Activated CD8-positive, alpha-beta memory T cell treated with anti-CD3 and anti-CD28 coated beads, Interleukin-2, amount 10 ng/mL, durations not matched to agents 7 days and 5 days (primary cell): ENCODE measurements around the gene CRHR1. TPM values are rescaled to one million over a fixed set of nuclear protein-coding genes. Genes with fewer than 3 reads are reported as not detected.

Experiments used
- ATAC-seq: fragments of 150-1000 bp; cut with Tn5 transposase; one replicate; pipeline ENCODE4 v1.10.0; 2021; ENCODE audit warnings: moderate library complexity
- CTCF ChIA-PET: fragments of 350-600 bp; sonication (Branson Sonifier 250); formaldehyde crosslinking; loops from one replicate; lab custom pipeline; 2021; ENCODE audit warnings: antibody characterized with exemption; lab: Charles Lee
- DNase-seq: peaks from one replicate; pipeline ENCODE4 v3.0.0-alpha.2; 2020
- H3K27ac Mint-ChIP-seq: one replicate; pipeline ENCODE4 v1.8.0; 2021; ENCODE audit warnings: mild to moderate bottlenecking, mixed read lengths
- H3K27me3 Mint-ChIP-seq: one replicate; pipeline ENCODE4 v1.8.0; 2021; ENCODE audit warnings: mixed read lengths
- H3K36me3 Mint-ChIP-seq: one replicate; pipeline ENCODE4 v1.8.0; 2021; ENCODE audit warnings: mild to moderate bottlenecking, mixed read lengths
- H3K4me1 Mint-ChIP-seq: one replicate; pipeline ENCODE4 v1.8.0; 2021; ENCODE audit warnings: mixed read lengths
- H3K4me3 Mint-ChIP-seq: one replicate; pipeline ENCODE4 v1.8.0; 2021; ENCODE audit warnings: mild to moderate bottlenecking, moderate library complexity, mixed read lengths
- H3K9me3 Mint-ChIP-seq: one replicate; pipeline ENCODE4 v1.8.0; 2022; ENCODE audit warnings: low read depth, mixed read lengths
- total RNA-seq, 2 experiments: library from RNA; stranded (reverse); gene quantifications; one replicate each; pipeline ENCODE4 v1.2.3, GENCODE V29; 2021

CRHR1 gene
- total RNA-seq, 2 experiments from 2014 or later: not detected

DNA sequence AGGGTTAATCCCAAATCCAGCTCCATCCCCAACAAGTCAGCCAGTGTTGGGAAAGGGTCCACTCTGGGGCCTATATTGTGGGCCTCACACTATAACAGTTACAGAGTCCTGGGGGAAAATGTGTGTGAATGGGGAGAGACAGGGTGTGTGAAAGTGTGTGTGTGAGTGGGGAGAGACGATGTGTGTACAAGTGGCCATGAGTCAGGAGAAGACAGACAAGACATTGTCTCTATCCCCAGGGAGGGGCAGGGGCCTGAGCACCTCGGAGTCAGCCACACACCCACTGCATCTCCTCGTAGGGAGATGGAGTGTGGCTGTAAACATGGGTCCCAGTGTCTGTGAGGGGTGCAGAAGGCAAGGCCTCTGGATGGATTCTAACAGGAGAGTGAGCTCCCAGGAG lies 2.9 kb downstream of the CRHR1 start:
- Mint-ChIP-seq H3K27ac (no peak overlapping the region), H3K9me3 (no peaks in the 10 kb centered on the region), H3K36me3 (no peaks in the 10 kb centered on the region), H3K4me1 (peaks cover 3% of the 10 kb centered on the region), H3K4me3 (no peak overlapping the region), H3K27me3 (peaks cover 80% of the 10 kb centered on the region)
- DNase-seq (no peak), ATAC-seq (no peak)
- CTCF ChIA-PET: no interaction called here

DNA sequence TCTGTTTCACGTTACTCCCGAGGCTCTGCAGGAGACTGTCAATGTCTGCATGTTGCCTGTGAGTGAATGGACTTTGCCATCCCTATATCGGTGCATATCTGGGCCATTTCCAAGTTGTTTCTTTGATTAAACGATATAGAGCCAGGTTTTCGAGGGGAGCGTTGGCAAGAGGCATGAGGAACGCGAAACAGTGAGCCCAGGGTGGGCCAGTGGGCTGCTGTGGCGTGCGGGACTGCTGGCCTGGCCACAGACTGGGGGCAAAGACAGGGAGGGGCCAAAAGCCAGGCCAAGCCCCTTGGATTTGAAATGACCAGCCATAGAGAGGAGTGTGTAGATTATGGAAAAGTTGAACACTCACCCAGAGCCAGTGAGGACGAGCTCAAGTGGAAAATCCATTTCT lies 3.5 kb downstream of the CRHR1 start:
- ATAC-seq: no peak
- no peaks in the 10 kb centered on the region for H3K9me3 Mint-ChIP-seq
- H3K4me3 Mint-ChIP-seq: no peak overlapping the region
- H3K27ac Mint-ChIP-seq: no peak overlapping the region
- peaks cover 3% of the 10 kb centered on the region for H3K4me1 Mint-ChIP-seq
- no peaks in the 10 kb centered on the region for H3K36me3 Mint-ChIP-seq
- CTCF ChIA-PET: interaction anchor here (0.6 kb wide), 1 partner anchor 44 kb away, joined by 3 read pairs; no protein-coding TSS in a partner anchor
- DNase-seq: no peak
- H3K27me3 Mint-ChIP-seq: peaks cover 80% of the 10 kb centered on the region

DNA sequence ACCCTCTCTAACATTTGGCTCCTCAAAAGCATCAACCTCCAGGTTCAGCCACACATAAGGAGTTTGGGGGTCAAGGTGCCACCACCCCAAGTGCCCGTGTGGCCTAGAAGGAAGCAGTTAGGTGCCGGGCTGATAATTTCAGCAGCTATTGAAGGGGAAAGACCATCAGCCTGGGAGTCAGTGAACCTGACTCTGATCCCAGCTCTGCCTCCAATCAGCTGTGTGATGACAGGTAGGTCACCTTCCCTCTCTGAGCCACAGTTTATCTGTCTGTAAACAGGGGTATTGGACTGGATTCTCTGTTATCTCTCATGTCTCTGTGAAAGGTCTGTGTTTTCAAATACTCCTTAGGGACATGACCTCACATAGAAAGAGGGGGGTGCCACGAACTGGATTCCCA lies 3.9 kb downstream of the CRHR1 start:
- Mint-ChIP-seq H3K27ac (no peak overlapping the region), H3K27me3 (peaks cover 78% of the 10 kb centered on the region), H3K4me1 (peaks cover 3% of the 10 kb centered on the region), H3K36me3 (no peaks in the 10 kb centered on the region), H3K9me3 (no peaks in the 10 kb centered on the region), H3K4me3 (no peak overlapping the region)
- CTCF ChIA-PET: interaction anchor here (0.6 kb wide), 2 partner anchors 43 to 114 kb away, joined by 3 read pairs; no protein-coding TSS in a partner anchor
- no peak for DNase-seq
- no peak for ATAC-seq

DNA sequence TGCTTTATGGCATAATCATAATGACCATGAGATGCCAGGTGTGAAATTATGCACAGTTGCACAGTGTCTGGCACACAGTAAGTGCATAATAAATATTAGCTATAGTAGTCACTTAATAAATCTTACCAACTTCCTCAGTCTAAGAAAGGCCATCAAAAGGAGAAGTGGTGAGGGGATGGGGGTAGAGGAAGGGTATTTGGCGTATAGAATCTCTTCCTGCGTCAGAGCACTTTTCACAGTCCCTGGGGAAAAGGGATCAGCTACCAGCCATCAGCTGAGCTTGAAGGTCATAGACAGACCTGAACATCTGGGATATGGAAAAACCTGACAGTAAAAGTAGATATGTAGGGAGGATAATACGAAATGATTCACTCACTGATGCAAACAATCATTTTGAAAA lies 5.8 kb downstream of the CRHR1 start:
- Mint-ChIP-seq H3K9me3 (no peaks in the 10 kb centered on the region), H3K27me3 (peaks cover 71% of the 10 kb centered on the region), H3K27ac (no peak overlapping the region), H3K4me1 (no peaks in the 10 kb centered on the region), H3K36me3 (no peaks in the 10 kb centered on the region), H3K4me3 (no peak overlapping the region)
- ATAC-seq (no peak), DNase-seq (no peak)
- CTCF ChIA-PET: no interaction called here

DNA sequence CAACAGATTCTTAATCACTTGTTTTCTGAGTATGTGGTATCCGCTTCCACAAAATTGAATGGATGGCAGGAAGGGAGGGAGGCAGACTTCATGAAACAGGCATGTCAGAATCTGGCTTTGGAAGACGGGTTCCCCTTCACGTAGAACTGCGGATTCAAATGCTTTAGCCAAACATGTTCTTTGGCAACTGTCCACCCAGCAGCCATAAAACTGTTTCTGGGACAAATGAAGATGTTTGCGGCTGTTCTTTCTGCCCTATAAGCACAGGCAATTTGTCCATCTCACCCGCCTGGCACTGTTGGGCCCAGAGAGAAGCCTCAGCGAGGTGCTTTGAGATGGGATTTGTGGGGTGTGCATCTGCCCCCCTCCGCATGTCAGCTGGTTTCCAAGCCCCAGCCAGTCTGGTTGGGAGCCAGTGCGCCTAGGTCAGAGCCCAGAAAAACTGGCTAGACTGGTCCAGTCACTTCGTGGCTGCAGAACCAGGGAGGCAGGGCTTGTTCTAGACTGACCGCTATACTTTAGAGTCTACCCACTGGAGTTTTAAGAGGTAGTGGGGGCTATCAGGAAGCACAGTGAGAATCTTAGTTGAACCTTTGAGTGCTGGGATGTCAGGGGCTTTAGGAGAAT lies 6.3 kb downstream of the CRHR1 start:
- H3K27me3 Mint-ChIP-seq: peaks cover 67% of the 10 kb centered on the region
- no peaks in the 10 kb centered on the region for H3K9me3 Mint-ChIP-seq
- no peaks in the 10 kb centered on the region for H3K36me3 Mint-ChIP-seq
- no peaks in the 10 kb centered on the region for H3K4me1 Mint-ChIP-seq
- DNase-seq (no peak), ATAC-seq (no peak)
- no peak overlapping the region for H3K27ac Mint-ChIP-seq
- H3K4me3 Mint-ChIP-seq: no peak overlapping the region
- CTCF ChIA-PET: no interaction called here

DNA sequence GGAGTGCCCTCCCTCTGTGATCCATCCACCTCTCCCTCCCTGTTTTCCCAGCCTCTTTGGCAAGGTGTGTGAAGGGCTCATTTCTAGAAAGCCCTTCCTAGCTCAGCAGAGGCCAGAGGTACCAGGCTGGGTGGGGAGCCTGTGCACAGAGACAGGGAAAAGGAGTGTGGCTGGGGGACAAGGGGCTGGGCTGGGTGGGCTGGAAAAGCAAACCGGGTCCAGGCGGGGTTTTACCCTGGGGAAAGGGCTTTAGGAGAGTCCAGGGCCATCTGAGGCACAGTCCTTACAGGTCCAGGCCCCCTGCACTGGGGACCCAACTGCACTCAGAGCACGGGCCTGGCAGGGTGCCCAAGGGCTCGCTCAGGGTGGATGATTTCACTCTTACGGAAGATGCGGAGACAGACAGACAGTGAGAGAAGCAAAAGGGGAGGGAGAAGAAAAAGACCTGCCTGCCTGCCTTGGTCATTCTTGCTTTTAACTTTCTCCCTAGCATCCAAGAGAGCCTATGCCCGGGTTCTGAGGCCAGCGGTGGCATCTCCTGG lies 7.0 kb downstream of the CRHR1 start:
- Mint-ChIP-seq H3K36me3 (no peaks in the 10 kb centered on the region), H3K4me1 (no peaks in the 10 kb centered on the region), H3K27me3 (peaks cover 60% of the 10 kb centered on the region), H3K4me3 (no peak overlapping the region), H3K27ac (no peak overlapping the region), H3K9me3 (no peaks in the 10 kb centered on the region)
- no peak for DNase-seq
- ATAC-seq: no peak
- CTCF ChIA-PET: no interaction called here

DNA sequence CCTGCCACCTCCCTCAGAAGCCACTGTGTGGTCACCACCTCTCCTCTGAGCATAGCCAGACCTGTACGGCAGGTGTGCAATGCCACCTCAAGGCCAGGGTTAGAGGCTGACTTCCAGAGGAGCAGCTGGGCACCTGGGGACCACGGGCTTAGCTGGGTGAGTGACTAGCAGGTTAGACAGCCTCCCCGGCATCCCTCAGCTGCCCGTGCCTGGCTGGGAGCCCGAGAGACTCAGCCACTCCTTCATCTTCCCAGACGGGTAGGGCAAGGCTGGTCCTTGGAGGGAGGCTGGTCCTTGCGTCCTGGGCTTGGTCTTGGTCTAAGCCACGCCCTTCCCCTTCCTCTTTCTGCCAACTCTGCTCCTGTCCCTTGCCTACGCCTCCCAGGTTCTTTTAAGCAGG lies 7.8 kb downstream of the CRHR1 start:
- peaks cover 58% of the 10 kb centered on the region for H3K27me3 Mint-ChIP-seq
- no peak for DNase-seq
- H3K27ac Mint-ChIP-seq: no peak overlapping the region
- no peak for ATAC-seq
- no peaks in the 10 kb centered on the region for H3K36me3 Mint-ChIP-seq
- no peaks in the 10 kb centered on the region for H3K9me3 Mint-ChIP-seq
- H3K4me3 Mint-ChIP-seq: no peak overlapping the region
- CTCF ChIA-PET: interaction anchor here (1.1 kb wide), 1 partner anchor 9 kb away, joined by 3 read pairs; no protein-coding TSS in a partner anchor
- H3K4me1 Mint-ChIP-seq: no peaks in the 10 kb centered on the region

DNA sequence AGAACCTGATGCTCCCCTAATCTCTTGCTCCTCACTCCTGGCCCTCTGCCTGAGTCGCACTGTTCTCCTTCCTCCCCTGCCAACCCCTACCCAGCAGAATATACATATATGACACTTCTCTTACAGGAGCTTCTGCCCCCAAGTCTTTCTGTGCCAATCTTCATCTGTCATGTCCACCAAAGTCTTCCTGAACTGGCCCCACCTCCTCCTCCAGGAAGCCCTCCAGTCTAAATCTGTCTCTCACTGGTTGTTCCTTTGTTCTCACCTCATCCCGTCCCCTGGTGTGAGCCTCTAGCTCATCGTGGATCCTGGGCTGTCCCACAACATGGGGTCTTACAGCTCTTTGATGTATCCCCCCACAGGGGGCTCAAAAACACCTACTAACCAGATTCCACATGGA lies 8.3 kb downstream of the CRHR1 start:
- Mint-ChIP-seq H3K27ac (no peak overlapping the region), H3K9me3 (no peaks in the 10 kb centered on the region), H3K36me3 (no peaks in the 10 kb centered on the region), H3K4me3 (no peak overlapping the region), H3K27me3 (peaks cover 54% of the 10 kb centered on the region), H3K4me1 (no peaks in the 10 kb centered on the region)
- CTCF ChIA-PET: interaction anchor here (1.1 kb wide), 1 partner anchor 9 kb away, joined by 3 read pairs; no protein-coding TSS in a partner anchor
- no peak for ATAC-seq
- no peak for DNase-seq

DNA sequence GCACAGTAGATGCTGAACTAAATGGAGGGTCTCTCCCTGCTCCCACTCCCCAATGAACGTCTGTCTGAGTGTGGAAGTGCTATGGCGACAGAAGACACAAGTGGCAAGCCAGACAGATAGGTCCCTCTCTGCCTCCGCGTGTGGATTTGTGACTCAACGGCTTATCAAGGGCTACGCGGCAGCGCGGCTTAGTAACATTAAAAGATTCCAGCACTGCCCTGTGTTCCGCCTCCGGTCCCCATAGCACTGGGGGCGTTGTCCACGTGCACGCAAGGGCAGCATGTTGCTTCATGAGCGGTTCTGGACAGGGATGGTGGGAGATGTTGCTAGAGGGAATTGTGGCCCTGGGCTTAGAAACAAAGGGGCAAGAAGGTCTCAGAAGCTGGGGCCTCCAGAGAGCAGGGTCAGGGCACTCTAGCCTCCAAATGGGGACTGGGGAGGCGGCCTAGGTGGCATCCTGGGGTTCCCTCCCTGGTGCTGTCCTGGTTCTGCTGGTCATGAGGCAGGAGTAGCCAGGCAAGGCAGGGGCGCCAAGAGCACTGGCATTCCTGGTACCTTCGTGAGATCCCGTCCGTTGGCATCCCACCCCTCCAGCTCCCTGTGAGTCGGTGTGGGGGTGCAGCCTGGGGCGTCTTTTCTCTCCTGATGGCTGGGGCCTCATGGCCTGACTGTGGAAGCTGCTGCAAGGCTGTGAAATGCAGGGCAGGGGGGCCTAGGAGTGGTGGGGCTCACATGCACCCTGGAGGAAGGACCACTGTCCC lies 9.1 kb downstream of the CRHR1 start:
- Mint-ChIP-seq H3K4me1 (no peaks in the 10 kb centered on the region), H3K36me3 (no peaks in the 10 kb centered on the region), H3K9me3 (no peaks in the 10 kb centered on the region), H3K27ac (no peak overlapping the region), H3K4me3 (no peak overlapping the region), H3K27me3 (peaks cover 50% of the 10 kb centered on the region)
- ATAC-seq (no peak), DNase-seq (no peak)
- CTCF ChIA-PET: interaction anchor here (1.1 kb wide), 1 partner anchor 10 kb away, joined by 3 read pairs; no protein-coding TSS in a partner anchor

DNA sequence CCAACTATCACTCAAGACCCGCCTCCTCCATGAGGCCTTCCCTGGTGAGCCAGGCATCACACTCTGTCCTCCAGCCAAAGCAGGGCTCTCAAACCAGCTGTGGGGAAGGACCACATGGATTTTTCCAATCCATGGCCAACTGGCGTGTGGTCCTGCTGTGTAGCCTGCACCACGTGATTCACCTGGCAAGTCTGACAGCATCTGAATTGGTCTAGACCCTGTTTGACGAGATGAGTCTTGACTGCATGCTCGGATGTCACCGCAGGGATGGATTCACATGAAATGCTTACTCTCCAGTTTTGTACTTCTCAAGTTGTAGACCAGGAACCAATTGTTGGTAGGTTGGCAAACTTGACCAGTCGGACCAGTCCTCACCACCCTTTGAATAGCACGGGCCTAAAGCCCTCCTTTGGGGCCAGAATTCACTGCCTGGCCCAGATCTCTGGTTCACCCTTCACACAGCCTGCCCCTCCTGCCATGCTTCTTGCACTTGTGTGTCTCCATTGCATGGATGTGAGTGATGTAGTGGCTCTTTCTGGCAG lies 9.9 kb downstream of the CRHR1 start:
- Mint-ChIP-seq H3K27me3 (peaks cover 44% of the 10 kb centered on the region), H3K9me3 (no peaks in the 10 kb centered on the region), H3K4me1 (no peaks in the 10 kb centered on the region), H3K27ac (no peak overlapping the region), H3K4me3 (no peak overlapping the region), H3K36me3 (no peaks in the 10 kb centered on the region)
- ATAC-seq: no peak
- CTCF ChIA-PET: no interaction called here
- DNase-seq: no peak

DNA sequence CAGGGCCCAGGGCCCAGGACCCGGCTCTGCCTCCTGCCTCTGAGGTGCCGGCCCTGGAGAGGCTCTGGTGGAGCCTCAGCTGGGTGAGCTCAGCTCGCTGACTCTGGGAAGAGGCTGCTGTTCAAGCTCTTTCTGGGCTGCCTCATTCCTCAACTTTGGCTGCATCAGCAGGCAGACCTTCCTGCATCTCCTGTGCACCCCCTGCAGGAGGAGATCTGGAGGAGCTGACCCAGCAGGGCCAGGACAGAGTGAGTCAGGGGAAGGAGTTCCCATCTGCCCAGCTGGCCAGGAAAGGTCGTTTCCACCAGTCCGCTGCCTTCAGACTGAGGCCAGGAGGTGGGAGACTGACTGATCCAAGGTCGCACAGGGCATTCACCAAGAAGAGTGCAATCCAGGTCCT lies 10.7 kb downstream of the CRHR1 start:
- ATAC-seq (no peak), DNase-seq (no peak)
- no peaks in the 10 kb centered on the region for H3K4me1 Mint-ChIP-seq
- no peaks in the 10 kb centered on the region for H3K9me3 Mint-ChIP-seq
- CTCF ChIA-PET: no interaction called here
- no peak overlapping the region for H3K27ac Mint-ChIP-seq
- no peak overlapping the region for H3K4me3 Mint-ChIP-seq
- H3K36me3 Mint-ChIP-seq: no peaks in the 10 kb centered on the region
- H3K27me3 Mint-ChIP-seq: peaks cover 43% of the 10 kb centered on the region

DNA sequence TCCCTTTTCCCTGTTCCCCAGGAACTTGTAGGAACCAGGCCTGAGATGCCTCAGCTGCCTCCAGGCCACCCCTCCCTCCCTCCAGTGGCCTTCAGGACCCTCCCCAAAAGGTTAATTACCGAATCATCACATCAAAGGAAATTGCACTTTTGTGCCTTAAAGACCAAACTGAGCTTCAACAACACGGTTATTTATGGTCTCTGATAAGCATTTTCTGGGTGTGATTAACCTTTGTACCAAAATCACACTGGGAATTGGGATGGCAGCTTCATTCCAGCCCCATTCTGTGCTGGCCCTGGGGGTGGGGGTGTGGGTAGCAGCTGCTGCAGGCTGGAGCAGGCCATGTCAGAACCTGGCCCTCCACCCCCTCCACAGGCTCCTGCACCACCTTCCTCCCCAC lies 16.7 kb downstream of the CRHR1 start:
- H3K27me3 Mint-ChIP-seq: peaks cover 29% of the 10 kb centered on the region

DNA sequence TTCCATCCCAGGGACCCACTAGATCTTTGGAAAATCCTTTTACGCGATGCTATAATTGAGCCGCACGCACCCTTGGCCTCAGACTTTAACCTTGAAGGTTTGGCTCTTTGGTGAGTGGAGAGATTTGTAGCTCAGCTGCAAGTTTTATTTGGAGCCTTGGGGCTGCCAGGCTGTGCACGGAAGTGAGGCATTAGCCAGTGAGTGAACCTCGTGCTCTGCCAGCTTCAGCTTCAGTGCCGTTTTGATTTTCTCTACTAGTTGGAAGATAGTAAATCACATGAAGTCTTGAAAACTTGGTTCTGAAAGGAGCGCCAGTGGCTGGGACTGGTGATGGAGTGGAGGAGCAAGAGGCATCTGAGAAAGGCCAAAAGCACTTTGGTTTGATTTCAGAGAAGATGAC lies 17.3 kb downstream of the CRHR1 start:
- DNase-seq (no peak), ATAC-seq (no peak)
- H3K9me3 Mint-ChIP-seq: no peaks in the 10 kb centered on the region
- H3K27ac Mint-ChIP-seq: no peak overlapping the region
- H3K4me3 Mint-ChIP-seq: no peak overlapping the region
- no peaks in the 10 kb centered on the region for H3K4me1 Mint-ChIP-seq
- H3K27me3 Mint-ChIP-seq: peaks cover 29% of the 10 kb centered on the region
- CTCF ChIA-PET: no interaction called here
- no peaks in the 10 kb centered on the region for H3K36me3 Mint-ChIP-seq

More for the DNA sequence above, 16.7 kb downstream of the CRHR1 start:
- DNase-seq (no peak), ATAC-seq (no peak)
- Mint-ChIP-seq H3K27ac (no peak overlapping the region), H3K36me3 (no peaks in the 10 kb centered on the region), H3K4me3 (no peak overlapping the region), H3K4me1 (no peaks in the 10 kb centered on the region), H3K9me3 (no peaks in the 10 kb centered on the region)
- CTCF ChIA-PET: interaction anchor here (1.0 to 1.2 kb wide), 2 partner anchors 72 to 160 kb away, joined by 3 read pairs; no protein-coding TSS in a partner anchor
